GM18873 (cell line): ENCODE data around the gene AK2.
"Not testable (repeated sequence)": the region's sequence is repeated elsewhere in the genome, so short reads cannot be mapped to it uniquely, and the experiment has no call there.

Experiments
- ATAC-seq: cut with Tn5 transposase; IDR thresholded peaks from one replicate; pipeline ENCODE4 v1.9.1; 2021; ENCODE audit warnings: mild to moderate bottlenecking, moderate library complexity, moderate number of reproducible peaks; ENCODE audit not compliant: unreplicated experiment, low FRiP score

AK2 gene

GRCh38 chr1:33055210-33056008 is 18.7 kb upstream of the AK2 start:
- ATAC-seq = no peak

DNA sequence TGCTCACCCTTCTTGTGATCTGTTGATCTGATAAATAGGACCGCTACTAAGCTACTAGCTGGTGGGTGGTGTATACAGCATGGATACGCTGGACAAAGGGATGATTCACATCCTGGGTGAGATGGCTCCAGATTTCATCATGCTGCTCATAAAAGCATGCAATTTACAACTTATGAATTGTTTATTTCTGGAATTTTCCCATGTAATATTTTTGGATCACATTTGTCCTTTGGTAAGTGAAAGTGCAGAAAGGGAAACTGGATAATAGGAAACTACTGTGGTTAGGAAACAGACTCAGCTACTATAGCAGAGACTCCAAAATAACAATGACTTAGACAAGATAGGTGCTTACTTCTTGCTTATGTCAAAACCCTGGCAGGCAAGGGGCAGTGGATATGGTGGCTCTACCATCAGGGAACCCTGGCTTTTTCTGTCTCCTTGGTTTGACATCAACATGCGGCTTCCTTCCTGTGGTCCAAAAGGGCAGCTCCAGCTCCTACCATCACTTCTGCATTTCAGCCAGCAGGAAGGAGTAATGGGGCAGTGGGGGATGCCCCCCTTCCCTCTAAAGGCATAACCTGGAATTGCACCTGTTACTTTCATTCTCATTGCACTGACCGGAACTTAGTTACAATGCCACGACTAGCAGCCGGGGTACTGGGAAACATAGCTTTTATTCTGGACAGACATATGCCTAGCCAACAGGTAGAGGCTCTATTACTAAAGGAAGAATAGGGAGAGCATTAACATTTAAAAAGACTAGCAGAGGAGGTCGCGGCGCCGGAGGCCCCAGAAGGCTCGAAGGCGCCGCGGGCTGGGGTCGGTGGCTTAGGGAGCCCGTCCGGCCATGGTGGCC is 13.8 kb upstream of the AK2 start:
- no peak for ATAC-seq

DNA sequence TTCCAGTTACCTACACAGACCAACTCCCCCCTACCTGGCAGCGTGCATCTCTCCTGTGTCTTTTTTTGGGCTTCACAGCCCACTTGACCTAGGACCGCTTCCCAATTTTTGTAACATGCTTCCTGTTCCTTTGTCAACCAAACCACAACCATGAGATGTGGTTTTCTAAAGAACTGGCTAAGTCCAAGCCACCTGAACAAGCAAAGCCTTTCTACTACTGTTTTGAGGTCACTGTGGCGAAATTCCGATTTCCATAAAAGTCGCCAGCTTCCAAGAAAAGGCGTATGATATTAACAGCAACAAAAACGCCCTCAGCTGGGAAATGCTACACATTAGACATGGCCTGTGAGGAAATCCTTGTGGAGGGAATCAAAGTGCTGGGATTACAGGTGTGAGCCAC is 12.7 kb upstream of the AK2 start:
- no peak for ATAC-seq

- no peak for ATAC-seq
Observed at GRCh38 chr1:33048426-33048825, 11.7 kb upstream of the AK2 start.

- no peak for ATAC-seq
Observed at GRCh38 chr1:33047839-33048305, 11.2 kb upstream of the AK2 start.

- ATAC-seq = no peak
Observed at GRCh38 chr1:33047290-33047689, 10.6 kb upstream of the AK2 start.

- ATAC-seq = not testable (repeated sequence)
Observed at GRCh38 chr1:33046234-33046633, 9.6 kb upstream of the AK2 start.

GRCh38 chr1:33045814-33046213 is 9.1 kb upstream of the AK2 start:
- ATAC-seq = no peak

GRCh38 chr1:33045246-33045645 is 8.6 kb upstream of the AK2 start:
- ATAC-seq = no peak

DNA sequence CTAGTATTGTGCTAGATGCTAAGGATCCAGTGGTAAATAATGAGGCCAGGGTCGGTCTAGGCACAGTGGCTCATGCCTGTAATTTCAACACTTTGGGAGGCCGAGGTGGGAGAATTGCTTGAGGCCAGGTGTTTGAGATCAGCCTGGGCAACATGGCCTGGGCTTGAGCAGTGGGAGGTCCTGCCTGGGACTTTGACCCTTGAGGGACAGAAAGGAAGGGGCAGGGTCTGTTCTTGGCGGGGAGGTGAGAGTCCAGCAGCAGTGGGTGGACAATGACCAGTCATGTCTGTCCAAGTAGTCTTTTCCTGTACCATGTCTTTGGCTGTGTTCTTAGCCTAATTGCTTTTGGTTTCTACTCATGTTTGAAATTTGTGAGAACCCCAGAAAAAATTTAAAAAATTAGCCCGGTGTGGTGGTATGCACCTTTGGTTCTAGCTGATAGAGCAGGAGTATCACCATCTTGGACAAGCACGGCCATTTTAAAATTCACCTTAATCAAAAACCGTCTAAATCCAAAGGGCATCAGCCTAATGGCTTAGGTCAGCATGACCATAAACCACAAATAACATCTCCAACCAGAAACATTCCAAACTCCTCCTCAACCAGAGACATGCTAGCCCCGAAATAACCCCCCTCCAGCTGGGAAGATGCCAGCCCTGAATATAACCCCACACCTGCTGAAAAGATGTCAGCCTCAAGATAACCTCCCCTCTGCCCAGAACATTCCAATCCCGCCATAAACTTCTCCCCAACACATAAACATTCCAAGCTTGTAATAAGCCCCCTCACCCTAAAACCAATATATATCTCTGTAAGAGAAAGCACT is 6.8 kb upstream of the AK2 start:
- no peak for ATAC-seq

GRCh38 chr1:33042831-33043230 is 6.1 kb upstream of the AK2 start:
- ATAC-seq = no peak

DNA sequence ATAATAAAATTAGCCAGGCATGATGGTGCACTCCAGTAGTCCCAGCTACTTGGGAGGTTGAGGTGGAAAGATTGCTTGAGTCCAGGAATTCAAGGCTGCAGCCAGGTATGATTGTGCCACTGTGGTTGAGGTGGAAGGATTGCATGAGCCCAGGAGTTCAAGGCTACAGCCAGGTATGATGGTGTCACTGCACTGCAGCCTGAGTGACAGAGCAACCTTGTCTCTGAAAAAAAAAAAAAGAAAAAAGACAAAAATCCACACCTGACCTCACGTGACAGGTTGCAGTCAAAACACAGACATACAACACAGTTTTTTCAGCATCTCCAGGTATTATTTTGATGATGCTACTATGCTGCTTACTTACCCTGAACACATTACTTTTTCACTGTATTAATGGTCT is 4.3 kb upstream of the AK2 start:
- ATAC-seq = no peak

DNA sequence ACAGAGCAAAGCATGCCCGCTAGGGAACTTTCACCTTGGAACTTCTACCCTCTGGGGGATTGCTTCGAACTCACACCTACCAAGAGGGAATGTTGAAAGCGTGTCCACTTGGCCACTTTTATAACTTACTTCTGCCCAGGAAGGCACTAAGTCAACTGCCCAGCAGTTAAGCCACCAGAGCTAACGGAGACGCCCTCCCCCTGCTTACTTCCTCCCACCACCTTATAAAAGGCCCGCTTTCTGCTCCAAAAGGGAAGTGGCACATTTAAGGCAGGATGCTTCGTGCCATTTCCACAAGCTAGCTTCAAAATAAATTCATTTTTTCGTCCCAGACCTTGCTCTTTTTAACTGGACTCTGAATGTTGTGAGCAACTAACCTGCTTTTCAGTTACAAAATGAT is 3.2 kb upstream of the AK2 start:
- no peak for ATAC-seq

DNA sequence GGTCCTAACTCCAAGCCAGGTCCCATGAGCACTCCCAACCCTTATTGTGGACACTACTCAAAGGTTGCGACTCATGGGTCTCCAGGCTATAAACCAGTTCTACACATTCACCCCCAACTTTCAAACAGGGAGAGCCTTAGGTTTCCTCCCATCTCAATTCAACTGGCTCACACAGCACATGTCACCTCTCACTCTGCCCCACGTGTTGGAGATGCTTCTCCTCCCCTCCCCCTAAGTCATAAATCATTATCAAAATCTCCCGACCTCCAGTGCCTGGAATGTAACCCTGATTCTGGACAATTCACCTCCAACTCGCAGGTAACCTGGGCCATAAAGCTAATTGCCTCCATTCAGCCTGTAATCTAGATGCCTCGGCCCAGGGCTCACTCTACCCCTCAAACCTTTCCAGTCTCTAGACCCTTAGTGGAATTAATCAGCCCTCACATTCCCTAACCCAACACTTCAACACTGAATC is 595 bp downstream of the AK2 start:
- ATAC-seq = no peak

DNA sequence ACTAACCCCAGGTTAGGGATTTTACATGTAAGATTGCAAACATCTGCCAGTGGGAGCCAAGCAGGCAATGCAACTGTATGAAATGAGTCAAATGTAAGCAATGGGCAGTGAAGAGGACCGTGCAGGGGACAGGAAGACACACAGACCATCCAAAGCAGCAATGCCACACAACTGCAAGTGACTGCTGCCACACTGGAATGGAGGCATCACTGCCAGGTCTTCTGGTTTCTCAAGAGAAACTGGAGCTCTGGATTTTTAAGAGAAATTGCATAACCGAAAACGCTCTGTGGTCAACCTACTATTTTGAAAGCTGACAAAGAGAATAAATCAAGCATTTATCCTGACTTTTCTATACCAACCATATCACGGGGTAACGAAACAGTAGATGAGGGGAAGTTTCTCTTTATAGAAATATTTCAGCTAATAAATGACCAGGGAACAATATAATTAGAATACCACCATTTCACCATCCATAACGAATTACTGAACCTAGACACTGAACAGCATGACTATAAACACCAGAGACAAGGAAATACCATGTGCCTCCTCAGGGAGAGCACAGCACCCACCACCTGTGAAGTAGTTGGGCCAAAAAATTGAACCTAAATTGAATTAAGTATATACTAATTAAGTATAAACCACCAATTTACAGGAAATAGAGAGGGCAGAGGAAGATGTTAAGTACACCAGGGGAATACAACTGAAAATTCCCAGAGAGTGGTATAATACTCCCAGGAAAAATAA is 4.4 kb downstream of the AK2 start:
- no peak for ATAC-seq

GRCh38 chr1:33031506-33031905 is 5.2 kb downstream of the AK2 start:
- ATAC-seq = no peak

DNA sequence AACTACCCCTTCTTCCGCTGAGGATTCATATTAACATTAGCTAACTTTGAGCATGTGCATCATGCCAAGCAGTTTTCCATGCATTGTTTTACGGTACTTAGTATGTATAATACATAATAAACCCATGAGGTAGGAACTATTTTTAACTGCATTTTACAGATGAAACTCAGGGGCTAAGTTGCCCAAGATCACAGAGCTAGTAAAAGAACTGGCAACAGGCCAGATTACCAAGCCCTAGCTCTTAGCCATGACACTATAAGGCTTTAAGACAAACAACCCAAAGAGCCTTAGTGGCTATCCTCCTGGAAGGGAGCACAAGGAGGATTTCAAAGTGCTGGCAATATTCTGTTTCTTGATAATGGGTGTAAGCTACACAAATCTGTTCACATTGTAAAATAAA is 6.1 kb downstream of the AK2 start:
- ATAC-seq = no peak

GRCh38 chr1:33029921-33030320 is 6.8 kb downstream of the AK2 start:
- ATAC-seq = no peak

- no peak for ATAC-seq
Observed at GRCh38 chr1:33029209-33029608, 7.5 kb downstream of the AK2 start.

DNA sequence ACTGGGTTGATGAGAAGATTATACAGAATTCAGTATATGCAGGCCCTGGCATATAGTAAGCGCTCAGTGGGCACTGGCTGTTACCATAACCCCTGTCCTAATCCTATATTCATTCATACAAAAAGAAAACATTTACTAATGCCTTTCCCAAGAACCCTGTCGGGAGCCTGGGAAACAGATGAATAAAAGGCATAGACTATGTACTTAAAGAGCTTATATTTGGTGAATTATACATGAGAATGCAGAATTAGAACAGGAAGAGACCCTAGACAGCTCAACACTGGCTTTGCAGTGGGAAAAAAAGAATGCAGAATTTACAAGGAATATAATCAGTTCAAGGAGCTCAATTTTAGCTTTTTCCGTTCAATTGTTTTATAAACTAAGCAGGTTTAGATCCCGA is 10.9 kb downstream of the AK2 start:
- ATAC-seq = no peak
